ENCODE results near the gene ALDOB. TPM values are rescaled to one million over a fixed set of nuclear protein-coding genes. Genes with fewer than 3 reads are reported as not detected.

Gene ALDOB
- total RNA-seq: 0.56 TPM
- long read RNA-seq: 0 reads

GRCh38 chr9:101435601-101436079 lies at the start of gene ALDOB:
ALDOB (minus strand) TSS chr9:101435774; CDS start chr9:101430887, 4,887 bp downstream.
- DNase-seq (no peak), ATAC-seq (ENCODE audit: poor library complexity) (no peak)
- intact Hi-C loops (cut with DNase I): loop anchor here (5.0 kb wide), 1 partner anchor 38 kb away; the partner anchor contains the start of genes MRPL50 and ZNF189

- ATAC-seq (ENCODE audit: poor library complexity) (no peak), DNase-seq (no peak)
- intact Hi-C loops (cut with DNase I): no loop called here
Observed at GRCh38 chr9:101484046-101484445, 48.5 kb upstream of the ALDOB start.

- no peak for DNase-seq
- intact Hi-C loops (cut with DNase I): no loop called here
- no peak for ATAC-seq (ENCODE audit: poor library complexity)
Observed at GRCh38 chr9:101481261-101481660, 45.7 kb upstream of the ALDOB start.

- intact Hi-C loops (cut with DNase I): no loop called here
- DNase-seq (no peak), ATAC-seq (ENCODE audit: poor library complexity) (no peak)
Observed at GRCh38 chr9:101480386-101480785, 44.8 kb upstream of the ALDOB start.

- no peak for DNase-seq
- intact Hi-C loops (cut with DNase I): no loop called here
- peak; percentile 15 for ATAC-seq (ENCODE audit: poor library complexity)
Observed at GRCh38 chr9:101479338-101480030, 43.9 kb upstream of the ALDOB start.

- DNase-seq (no peak), ATAC-seq (ENCODE audit: poor library complexity) (peak; percentile 34)
- intact Hi-C loops (cut with DNase I): no loop called here
Observed at GRCh38 chr9:101478906-101479305, 43.3 kb upstream of the ALDOB start.

- DNase-seq: no peak
- ATAC-seq (ENCODE audit: poor library complexity): no peak
- intact Hi-C loops (cut with DNase I): no loop called here
Observed at GRCh38 chr9:101478444-101478843, 42.9 kb upstream of the ALDOB start.

GRCh38 chr9:101477736-101478135 lies 42.2 kb upstream of the ALDOB start:
- intact Hi-C loops (cut with DNase I): no loop called here
- ATAC-seq (ENCODE audit: poor library complexity): no peak
- DNase-seq: no peak

GRCh38 chr9:101477214-101477613 lies 41.6 kb upstream of the ALDOB start:
- intact Hi-C loops (cut with DNase I): no loop called here
- no peak for DNase-seq
- no peak for ATAC-seq (ENCODE audit: poor library complexity)

GRCh38 chr9:101476576-101477208 lies 41.1 kb upstream of the ALDOB start:
- ATAC-seq (ENCODE audit: poor library complexity) (no peak), DNase-seq (no peak)
- intact Hi-C loops (cut with DNase I): no loop called here

- DNase-seq: no peak
- intact Hi-C loops (cut with DNase I): no loop called here
- no peak for ATAC-seq (ENCODE audit: poor library complexity)
Observed at GRCh38 chr9:101472891-101473290, 37.3 kb upstream of the ALDOB start.

- DNase-seq: no peak
- ATAC-seq (ENCODE audit: poor library complexity): no peak
- intact Hi-C loops (cut with DNase I): no loop called here
Observed at GRCh38 chr9:101470929-101471328, 35.4 kb upstream of the ALDOB start.

- intact Hi-C loops (cut with DNase I): no loop called here
- DNase-seq: no peak
- no peak for ATAC-seq (ENCODE audit: poor library complexity)
Observed at GRCh38 chr9:101470021-101470420, 34.4 kb upstream of the ALDOB start.

- intact Hi-C loops (cut with DNase I): no loop called here
- ATAC-seq (ENCODE audit: poor library complexity) (no peak), DNase-seq (no peak)
Observed at GRCh38 chr9:101469026-101469425, 33.5 kb upstream of the ALDOB start.

- DNase-seq: no peak
- intact Hi-C loops (cut with DNase I): no loop called here
- ATAC-seq (ENCODE audit: poor library complexity): no peak
Observed at GRCh38 chr9:101468116-101468515, 32.5 kb upstream of the ALDOB start.

- ATAC-seq (ENCODE audit: poor library complexity) (no peak), DNase-seq (no peak)
- intact Hi-C loops (cut with DNase I): no loop called here
Observed at GRCh38 chr9:101467690-101468089, 32.1 kb upstream of the ALDOB start.

GRCh38 chr9:101466863-101467262 lies 31.3 kb upstream of the ALDOB start:
- ATAC-seq (ENCODE audit: poor library complexity) (no peak), DNase-seq (no peak)
- intact Hi-C loops (cut with DNase I): no loop called here

- peak; percentile 89 for ATAC-seq (ENCODE audit: poor library complexity)
- DNase-seq: peak; percentile 61
- intact Hi-C loops (cut with DNase I): no loop called here
Observed at GRCh38 chr9:101465326-101465915, 29.8 kb upstream of the ALDOB start.

GRCh38 chr9:101463397-101463796 lies 27.8 kb upstream of the ALDOB start:
- DNase-seq (no peak), ATAC-seq (ENCODE audit: poor library complexity) (no peak)
- intact Hi-C loops (cut with DNase I): no loop called here

GRCh38 chr9:101462558-101462957 lies 27.0 kb upstream of the ALDOB start:
- ATAC-seq (ENCODE audit: poor library complexity) (no peak), DNase-seq (no peak)
- intact Hi-C loops (cut with DNase I): no loop called here
